ENCODE measurements around the gene ZNF594. TPM values are rescaled to one million over a fixed set of nuclear protein-coding genes. Genes with fewer than 3 reads are reported as not detected.
"Not testable (repeated sequence)": the region's sequence is repeated elsewhere in the genome, so short reads cannot be mapped to it uniquely, and the experiment has no call there.

ZNF594 gene
- 9.2 and 10.4 TPM in 2 replicates for total RNA-seq
- long read RNA-seq, full-length matches to known transcripts = 12 of 12 reads
- long read RNA-seq, partial matches to known transcripts = 0 of 12 reads
- long read RNA-seq, other reads (novel, unspliced or antisense) = 0 of 12 reads

DNA sequence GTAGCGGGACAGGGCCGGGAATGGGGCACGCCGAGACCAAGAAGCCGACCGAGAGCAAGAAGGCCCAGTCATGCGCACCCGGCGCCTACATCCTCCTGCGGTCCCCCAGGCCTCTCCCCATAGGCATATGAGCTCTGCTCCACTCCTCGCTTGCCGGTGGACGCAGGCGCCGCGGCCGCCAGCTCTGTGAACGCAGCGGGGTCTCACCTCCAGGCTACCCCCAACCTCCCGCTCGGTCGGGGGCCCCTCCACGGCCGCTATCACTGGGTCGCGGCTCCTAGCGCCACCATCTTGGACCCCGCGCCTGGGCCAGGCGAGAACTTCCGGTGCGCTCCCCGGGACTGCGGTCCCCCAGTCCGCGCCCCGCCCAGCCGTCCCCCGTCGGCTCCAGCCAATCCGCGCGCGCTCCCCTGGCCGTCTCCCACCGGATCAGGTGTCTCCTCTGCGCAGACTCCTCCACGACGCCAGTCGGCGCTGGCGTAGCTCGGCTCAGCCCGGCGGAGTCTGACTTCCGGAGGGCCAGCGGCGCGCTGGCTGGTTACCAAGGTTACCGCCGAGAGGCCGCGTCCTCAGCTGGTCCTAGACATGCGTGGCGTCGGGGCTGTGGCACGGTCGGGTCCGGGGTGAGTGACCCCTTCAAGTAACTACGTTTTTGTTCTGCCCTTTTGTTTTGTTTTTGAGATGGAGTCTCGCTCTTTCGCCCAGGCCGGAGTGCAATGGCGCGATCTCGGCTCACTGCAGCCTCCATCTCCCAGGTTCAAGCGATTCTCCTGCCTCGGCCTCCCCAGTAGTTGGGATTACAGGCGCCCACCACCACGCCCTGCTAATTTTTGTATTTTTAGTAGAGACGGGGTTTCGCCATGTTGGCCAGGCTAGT is at the start of gene ZNF594:
Gene ZNF594 (minus strand): TSS at position 328 of the 877 bp plus-strand sequence. CDS start 7,612 bp downstream, outside the sequence.
- TF ChIP-seq, protein P1, sequence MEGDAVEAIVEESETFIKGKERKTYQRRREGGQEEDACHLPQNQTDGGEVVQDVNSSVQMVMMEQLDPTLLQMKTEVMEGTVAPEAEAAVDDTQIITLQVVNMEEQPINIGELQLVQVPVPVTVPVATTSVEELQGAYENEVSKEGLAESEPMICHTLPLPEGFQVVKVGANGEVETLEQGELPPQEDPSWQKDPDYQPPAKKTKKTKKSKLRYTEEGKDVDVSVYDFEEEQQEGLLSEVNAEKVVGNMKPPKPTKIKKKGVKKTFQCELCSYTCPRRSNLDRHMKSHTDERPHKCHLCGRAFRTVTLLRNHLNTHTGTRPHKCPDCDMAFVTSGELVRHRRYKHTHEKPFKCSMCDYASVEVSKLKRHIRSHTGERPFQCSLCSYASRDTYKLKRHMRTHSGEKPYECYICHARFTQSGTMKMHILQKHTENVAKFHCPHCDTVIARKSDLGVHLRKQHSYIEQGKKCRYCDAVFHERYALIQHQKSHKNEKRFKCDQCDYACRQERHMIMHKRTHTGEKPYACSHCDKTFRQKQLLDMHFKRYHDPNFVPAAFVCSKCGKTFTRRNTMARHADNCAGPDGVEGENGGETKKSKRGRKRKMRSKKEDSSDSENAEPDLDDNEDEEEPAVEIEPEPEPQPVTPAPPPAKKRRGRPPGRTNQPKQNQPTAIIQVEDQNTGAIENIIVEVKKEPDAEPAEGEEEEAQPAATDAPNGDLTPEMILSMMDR (IDR thresholded peaks at IDR 0.05) = peak; percentile 78
- no peaks in the 10 kb centered on the region for H3K27me3 Mint-ChIP-seq (ENCODE audit: unreplicated experiment)
- peak within 1 kb of the TSS; percentile 87 for H3K4me3 Mint-ChIP-seq (ENCODE audit: unreplicated experiment)
- peaks cover 26% of the 10 kb centered on the region for H3K4me1 Mint-ChIP-seq (ENCODE audit: unreplicated experiment)
- H3K27ac Mint-ChIP-seq (ENCODE audit: unreplicated experiment) = peak within 1 kb of the TSS; percentile 87
- H3K9me3 Mint-ChIP-seq (ENCODE audit: unreplicated experiment) = peaks cover 25% of the 10 kb centered on the region
- DNase-seq (ENCODE audit: extremely low spot score, unreplicated experiment) = peak; percentile 99
- H3K36me3 Mint-ChIP-seq (ENCODE audit: unreplicated experiment) = peaks cover 32% of the 10 kb centered on the region

DNA sequence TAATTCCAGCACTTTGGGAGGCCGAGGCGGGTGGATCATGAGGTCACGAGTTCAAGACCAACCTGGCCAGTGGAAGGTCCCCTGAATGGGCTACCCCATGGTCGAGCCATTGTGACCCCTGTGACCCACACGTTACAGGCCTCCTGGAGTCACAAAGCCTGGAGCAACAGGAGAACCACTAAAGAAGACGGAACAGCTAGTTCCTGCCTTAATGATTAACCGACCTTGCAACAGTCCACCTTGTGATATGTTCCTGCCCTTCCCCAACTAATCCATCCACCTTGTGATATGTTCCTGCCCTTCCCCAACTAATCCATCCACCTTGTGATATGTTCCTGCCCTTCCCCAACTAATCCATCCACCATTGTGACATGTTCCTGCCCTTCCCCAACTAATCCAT is 48.1 kb upstream of the ZNF594 start:
- H3K4me1 Mint-ChIP-seq (ENCODE audit: unreplicated experiment); H3K9me3 Mint-ChIP-seq (ENCODE audit: unreplicated experiment); H3K27ac Mint-ChIP-seq (ENCODE audit: unreplicated experiment): not testable (repeated sequence)

DNA sequence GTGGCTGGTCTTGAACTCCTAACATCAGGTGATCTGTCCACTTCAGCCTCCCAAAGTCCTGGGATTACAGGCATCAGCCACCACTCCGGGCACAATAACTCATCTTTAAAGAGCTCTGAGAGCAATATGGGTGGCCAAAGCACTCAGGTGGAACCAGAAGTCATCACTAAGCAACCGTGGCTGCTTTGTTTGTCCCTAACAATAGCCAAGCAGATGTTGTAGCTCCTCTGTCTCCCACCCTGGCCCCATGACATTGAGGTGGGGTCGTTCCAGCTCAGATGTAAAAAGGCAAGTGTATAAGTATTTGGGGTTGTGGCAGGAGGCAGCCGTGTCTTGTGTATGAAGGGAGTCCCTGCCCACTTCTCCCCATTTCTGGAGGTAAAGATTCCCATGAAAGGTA is 46.7 kb upstream of the ZNF594 start:
- Mint-ChIP-seq H3K36me3 (ENCODE audit: unreplicated experiment) (peaks cover 2% of the 10 kb centered on the region), H3K27ac (ENCODE audit: unreplicated experiment) (no peak overlapping the region), H3K27me3 (ENCODE audit: unreplicated experiment) (no peaks in the 10 kb centered on the region), H3K4me3 (ENCODE audit: unreplicated experiment) (no peak overlapping the region), H3K9me3 (ENCODE audit: unreplicated experiment) (no peaks in the 10 kb centered on the region), H3K4me1 (ENCODE audit: unreplicated experiment) (no peaks in the 10 kb centered on the region)
- no peak for DNase-seq (ENCODE audit: extremely low spot score, unreplicated experiment)
- TF ChIP-seq, protein P1 (IDR thresholded peaks at IDR 0.05) = no peak

More for the DNA sequence above, 48.1 kb upstream of the ZNF594 start:
- not testable (repeated sequence) for DNase-seq (ENCODE audit: extremely low spot score, unreplicated experiment); H3K4me3 Mint-ChIP-seq (ENCODE audit: unreplicated experiment); H3K27me3 Mint-ChIP-seq (ENCODE audit: unreplicated experiment); H3K36me3 Mint-ChIP-seq (ENCODE audit: unreplicated experiment)

DNA sequence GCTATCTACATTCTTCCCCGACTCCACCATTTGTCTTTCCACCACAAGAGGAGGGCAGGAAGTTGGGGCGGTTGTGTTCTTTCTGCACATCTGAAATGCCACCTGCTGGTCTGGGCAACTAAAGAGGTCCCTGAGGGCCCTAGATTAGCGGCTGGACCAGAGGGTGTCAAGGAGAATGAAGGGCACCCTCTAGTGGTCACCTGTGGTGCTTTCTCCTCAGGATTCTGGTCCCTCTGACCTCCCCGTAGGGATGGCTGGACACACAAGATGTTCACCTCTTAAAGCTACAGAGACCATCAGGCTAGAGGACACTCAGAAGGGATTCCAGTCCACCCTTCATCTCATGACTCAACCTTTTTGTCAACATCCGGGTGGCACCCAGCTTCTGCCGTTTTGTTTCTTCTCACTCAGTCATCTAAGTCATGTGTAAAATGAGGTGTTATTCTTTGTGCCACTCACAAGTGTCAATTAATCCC is 45.9 kb upstream of the ZNF594 start:
- H3K27ac Mint-ChIP-seq (ENCODE audit: unreplicated experiment) = no peak overlapping the region
- DNase-seq (ENCODE audit: extremely low spot score, unreplicated experiment) = no peak
- H3K36me3 Mint-ChIP-seq (ENCODE audit: unreplicated experiment) = peaks cover 2% of the 10 kb centered on the region
- H3K9me3 Mint-ChIP-seq (ENCODE audit: unreplicated experiment) = no peaks in the 10 kb centered on the region
- H3K4me1 Mint-ChIP-seq (ENCODE audit: unreplicated experiment) = no peaks in the 10 kb centered on the region
- no peaks in the 10 kb centered on the region for H3K27me3 Mint-ChIP-seq (ENCODE audit: unreplicated experiment)
- TF ChIP-seq, protein P1 (IDR thresholded peaks at IDR 0.05) = peak; percentile 51
- H3K4me3 Mint-ChIP-seq (ENCODE audit: unreplicated experiment) = no peak overlapping the region

DNA sequence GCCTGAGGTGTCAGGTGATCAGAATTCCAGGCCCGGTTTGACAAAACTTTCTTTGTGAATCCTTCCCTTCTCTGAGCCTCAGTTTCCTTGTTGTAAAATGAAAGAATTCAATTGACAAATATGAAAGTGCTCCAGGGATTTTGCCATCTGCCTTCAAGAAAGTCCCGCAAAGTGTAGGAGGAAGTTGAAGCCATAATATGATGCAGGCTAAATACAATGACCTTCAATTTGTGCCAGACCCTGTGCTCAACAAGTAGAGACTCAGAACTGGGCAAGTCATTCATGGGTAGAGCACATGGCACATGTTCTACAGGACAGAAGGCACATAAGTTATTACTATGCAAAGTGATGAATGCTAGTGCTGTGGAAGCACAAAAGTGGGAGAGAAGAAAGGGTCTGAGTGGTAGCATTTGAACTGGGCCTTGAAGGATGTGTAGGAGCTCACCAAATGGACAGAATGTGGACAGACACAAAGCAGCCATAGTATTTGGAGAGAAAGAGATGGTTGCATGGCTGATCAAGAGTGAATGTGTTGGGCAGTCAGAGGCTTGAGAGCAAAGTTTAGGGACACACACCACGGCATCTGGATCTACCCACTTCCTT is 45.4 kb upstream of the ZNF594 start:
- Mint-ChIP-seq H3K27ac (ENCODE audit: unreplicated experiment) (no peak overlapping the region), H3K27me3 (ENCODE audit: unreplicated experiment) (no peaks in the 10 kb centered on the region), H3K4me3 (ENCODE audit: unreplicated experiment) (no peak overlapping the region), H3K36me3 (ENCODE audit: unreplicated experiment) (peaks cover 2% of the 10 kb centered on the region), H3K4me1 (ENCODE audit: unreplicated experiment) (no peaks in the 10 kb centered on the region), H3K9me3 (ENCODE audit: unreplicated experiment) (no peaks in the 10 kb centered on the region)
- TF ChIP-seq, protein P1 (IDR thresholded peaks at IDR 0.05) = no peak
- DNase-seq (ENCODE audit: extremely low spot score, unreplicated experiment) = no peak
